Left lung (tissue), 10 donors: ENCODE data around the gene CAPN5. TPM values are rescaled to one million over a fixed set of nuclear protein-coding genes. Genes with fewer than 3 reads are reported as not detected.
A peak's percentile ranks its signal among the peaks of the same experiment; 100 is the strongest.

ENCODE experiments used
- ATAC-seq: fragments of 200-7000 bp; cut with Tn5 transposase; one replicate; pipeline ENCODE4 v1.9.1; 2020; ENCODE audit warnings: moderate library complexity
- DNase-seq, 4 donors: peaks; one replicate each; pipeline ENCODE4 v3.0.0-alpha.2; 2013 to 2020
- H3K27ac ChIP-seq, 2 donors: fragments of 200-600 bp; sonication (generic) in 1 of 2; one replicate each; pipeline versions ENCODE4 v1.5.0 to v1.8.0; 2020 to 2021
- H3K27me3 ChIP-seq, 2 donors: fragments of 200-600 bp; sonication (generic) in 1 of 2; one replicate each; pipeline versions ENCODE4 v1.5.0 to v1.8.0; 2020 to 2021
- H3K36me3 ChIP-seq, 2 donors: fragments of 200-600 bp; sonication (generic) in 1 of 2; one replicate each; pipeline versions ENCODE4 v1.5.0 to v1.8.0; 2020 to 2021
- H3K4me1 ChIP-seq, 2 donors: fragments of 200-600 bp; one replicate each; pipeline ENCODE4 v1.8.0; 2021
- H3K4me3 ChIP-seq, 2 donors: fragments of 200-600 bp; sonication (generic) in 1 of 2; one replicate each; pipeline versions ENCODE4 v1.5.0 to v1.8.0; 2020 to 2021; ENCODE audit warnings: mild to moderate bottlenecking in 1 of 2
- H3K9me3 ChIP-seq, 2 donors: fragments of 200-600 bp; sonication (generic) in 1 of 2; one replicate each; pipeline versions ENCODE4 v1.5.0 to v1.8.0; 2020 to 2021
- intact Hi-C, 2 donors: fragments of 100-400 bp; cut with DNase I; formaldehyde crosslinking; loops; one replicate each; pipeline versions ENCODE4 v1.11.2 to v1.14.2; 2022
- polyA plus RNA-seq, 6 donors: library from polyadenylated mRNA; unstranded; fragments of 120-200 nt; gene quantifications; one replicate each; pipeline ENCODE4 v1.2.1, GENCODE V29; 2013; ENCODE audit not compliant: insufficient read length in 6 of 6
- total RNA-seq, 2 donors: library from RNA; stranded (reverse); fragmentation: NEBNext Ultra II Directional; extraction: Animal tissue kit (Norgen Biotek cat#: 25700); gene quantifications; one replicate each; pipeline ENCODE4 v1.2.1, GENCODE V29; 2021
- TF ChIP-seq, protein P1 (sequence below), 2 donors: fragments of 200-600 bp; sonication (generic) in 1 of 2; IDR thresholded peaks; one replicate each; pipeline versions ENCODE4 v1.5.0 to v1.8.0; 2021; ENCODE audit warnings: antibody characterized with exemption in 2 of 2
- donor health status: DM: no; HTN: yes; CAD: no.
- donor health status: DM: no; HTN: no; CAD: no.

Gene CAPN5
- total and polyA plus RNA-seq, 8 donors = 11.7 to 32.9 (median 24.8) TPM

DNA sequence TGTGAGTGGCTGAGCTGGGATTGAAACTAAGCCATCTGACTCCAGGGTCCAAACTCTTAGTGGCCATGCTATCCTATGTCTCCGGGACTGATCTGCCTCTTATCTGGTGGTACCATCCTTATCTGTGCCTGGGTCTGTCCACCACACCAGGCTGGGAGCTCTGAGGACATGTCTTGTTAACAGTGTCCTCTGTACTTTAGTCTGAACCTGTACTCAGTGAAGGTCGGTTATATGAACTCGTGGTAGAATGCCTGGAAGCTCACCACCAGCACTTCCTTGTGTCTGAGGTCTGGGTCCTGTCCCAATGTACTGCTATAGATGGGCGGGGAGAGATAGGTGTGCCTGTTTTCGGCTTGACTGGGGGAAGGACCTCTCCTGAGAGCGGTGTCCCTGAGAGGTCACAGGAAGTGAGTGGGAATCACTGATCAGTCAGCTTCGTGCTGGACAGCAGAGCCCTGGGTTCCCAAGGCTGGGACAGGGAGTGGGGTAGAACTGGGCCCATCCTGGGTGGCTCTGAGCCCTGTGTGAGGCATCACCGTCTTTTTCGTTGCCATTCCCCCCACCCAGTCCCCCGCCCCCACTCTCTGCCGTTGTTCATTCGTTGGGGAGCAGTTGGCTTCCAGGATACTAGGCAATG is 70.1 kb downstream of the CAPN5 start:
- peaks cover 7 to 32% of the 10 kb centered on the region in 2 donors for H3K27me3 ChIP-seq
- ATAC-seq (no peak), DNase-seq (peak in 1 of 4 donors; percentile 40)
- intact Hi-C loops = no loop called here
- TF ChIP-seq, protein P1, sequence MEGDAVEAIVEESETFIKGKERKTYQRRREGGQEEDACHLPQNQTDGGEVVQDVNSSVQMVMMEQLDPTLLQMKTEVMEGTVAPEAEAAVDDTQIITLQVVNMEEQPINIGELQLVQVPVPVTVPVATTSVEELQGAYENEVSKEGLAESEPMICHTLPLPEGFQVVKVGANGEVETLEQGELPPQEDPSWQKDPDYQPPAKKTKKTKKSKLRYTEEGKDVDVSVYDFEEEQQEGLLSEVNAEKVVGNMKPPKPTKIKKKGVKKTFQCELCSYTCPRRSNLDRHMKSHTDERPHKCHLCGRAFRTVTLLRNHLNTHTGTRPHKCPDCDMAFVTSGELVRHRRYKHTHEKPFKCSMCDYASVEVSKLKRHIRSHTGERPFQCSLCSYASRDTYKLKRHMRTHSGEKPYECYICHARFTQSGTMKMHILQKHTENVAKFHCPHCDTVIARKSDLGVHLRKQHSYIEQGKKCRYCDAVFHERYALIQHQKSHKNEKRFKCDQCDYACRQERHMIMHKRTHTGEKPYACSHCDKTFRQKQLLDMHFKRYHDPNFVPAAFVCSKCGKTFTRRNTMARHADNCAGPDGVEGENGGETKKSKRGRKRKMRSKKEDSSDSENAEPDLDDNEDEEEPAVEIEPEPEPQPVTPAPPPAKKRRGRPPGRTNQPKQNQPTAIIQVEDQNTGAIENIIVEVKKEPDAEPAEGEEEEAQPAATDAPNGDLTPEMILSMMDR (IDR thresholded peaks at IDR 0.05) = no peak
- H3K9me3 ChIP-seq = no peaks in the 10 kb centered on the region
- no peak overlapping the region for H3K27ac ChIP-seq
- no peak overlapping the region for H3K4me3 ChIP-seq
- peaks cover 0 to 7% of the 10 kb centered on the region in 2 donors for H3K4me1 ChIP-seq
- H3K36me3 ChIP-seq = no peaks in the 10 kb centered on the region

DNA sequence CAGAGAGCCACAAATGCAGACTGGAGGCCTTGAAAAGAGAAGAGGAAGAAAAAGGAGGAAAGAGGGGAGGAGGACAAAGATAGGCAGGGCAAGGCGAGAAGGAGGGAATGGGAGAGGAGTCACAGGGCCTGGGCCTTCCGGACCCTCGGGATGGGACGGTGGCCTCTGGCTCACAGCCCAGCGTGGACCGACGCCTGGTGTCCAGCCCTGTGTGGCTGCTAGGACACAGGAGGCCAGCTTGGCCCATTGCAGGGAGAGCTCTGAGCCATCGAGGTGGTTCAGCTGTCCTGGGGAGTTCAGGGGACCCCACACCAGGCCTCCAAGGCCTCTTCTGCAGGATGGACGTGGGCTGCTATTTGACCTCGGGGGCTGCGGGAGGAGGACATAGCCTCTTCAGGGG is 70.7 kb downstream of the CAPN5 start:
- Histone ChIP-seq H3K27me3 (peaks cover 7 to 32% of the 10 kb centered on the region in 2 donors), H3K36me3 (no peaks in the 10 kb centered on the region), H3K27ac (no peak overlapping the region), H3K4me3 (no peak overlapping the region), H3K9me3 (no peaks in the 10 kb centered on the region), H3K4me1 (peaks cover 0 to 7% of the 10 kb centered on the region in 2 donors)
- ATAC-seq (no peak), DNase-seq (peak in 1 of 4 donors; percentile 51)
- intact Hi-C loops = no loop called here
- TF ChIP-seq, protein P1 (IDR thresholded peaks at IDR 0.05) = no peak

DNA sequence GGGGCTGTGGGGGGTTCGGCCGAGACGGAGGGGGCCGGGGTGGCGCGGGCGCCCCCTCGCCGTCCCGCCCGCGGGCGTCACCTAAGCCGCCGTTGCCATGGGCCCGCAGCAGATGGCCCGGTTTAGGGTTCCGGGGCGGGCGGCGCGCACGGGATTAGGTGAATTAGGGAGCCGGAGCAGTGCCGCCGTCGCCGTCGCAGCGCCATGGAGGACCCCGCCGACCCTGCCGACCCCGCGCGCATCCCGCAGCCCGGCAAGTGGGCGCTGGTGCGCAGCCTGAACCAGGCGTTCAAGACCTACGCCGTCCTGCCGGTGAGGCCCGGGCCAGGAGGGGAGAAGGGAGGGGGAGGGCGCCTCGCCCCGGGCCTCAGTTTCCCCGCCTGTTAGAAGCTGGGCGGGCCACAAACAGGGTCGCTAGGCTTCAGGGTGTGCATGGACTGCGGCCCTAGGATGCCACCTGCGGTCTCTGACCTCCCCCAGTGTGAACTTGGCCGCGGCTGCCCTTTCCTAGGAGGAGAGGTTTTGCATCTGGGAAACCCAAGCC is 71.4 kb downstream of the CAPN5 start:
- Histone ChIP-seq H3K27ac (no peak overlapping the region), H3K4me1 (peaks cover 0 to 7% of the 10 kb centered on the region in 2 donors), H3K4me3 (no peak overlapping the region), H3K9me3 (no peaks in the 10 kb centered on the region), H3K36me3 (no peaks in the 10 kb centered on the region), H3K27me3 (peaks cover 7 to 32% of the 10 kb centered on the region in 2 donors)
- intact Hi-C loops = no loop called here
- TF ChIP-seq, protein P1 (IDR thresholded peaks at IDR 0.05) = no peak
- ATAC-seq (no peak), DNase-seq (peak in 1 of 4 donors; percentile 65)

DNA sequence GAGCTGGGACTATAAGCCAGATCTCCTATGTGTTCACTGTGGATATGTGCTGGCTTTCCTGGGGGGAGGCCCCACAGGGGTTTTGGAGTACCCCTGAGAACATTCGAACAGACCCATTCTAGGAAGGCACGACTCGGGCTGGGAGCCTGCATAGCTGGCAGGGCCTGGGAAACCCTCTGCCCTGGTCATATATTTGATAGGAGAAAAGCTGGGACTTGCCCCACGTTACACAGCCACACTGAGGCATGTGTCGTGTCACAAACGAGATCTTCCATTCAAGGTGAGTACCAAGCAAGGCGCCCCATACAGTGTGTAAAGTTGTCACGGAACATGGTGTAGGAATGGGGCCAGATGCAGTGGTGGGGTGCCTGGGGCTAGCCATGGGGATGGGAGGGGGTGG is 72.4 kb downstream of the CAPN5 start:
- H3K27ac ChIP-seq = no peak overlapping the region

More for the DNA sequence above, 72.4 kb downstream of the CAPN5 start:
- Histone ChIP-seq H3K27me3 (peaks cover 7 to 32% of the 10 kb centered on the region in 2 donors), H3K9me3 (no peaks in the 10 kb centered on the region), H3K36me3 (no peaks in the 10 kb centered on the region), H3K4me3 (no peak overlapping the region), H3K4me1 (peaks cover 0 to 7% of the 10 kb centered on the region in 2 donors)
- intact Hi-C loops = no loop called here
- DNase-seq (peak in 1 of 4 donors; percentile 20), ATAC-seq (no peak)
- TF ChIP-seq, protein P1 (IDR thresholded peaks at IDR 0.05) = no peak
